ENCODE data around the gene MAPK8IP2.

DNA sequence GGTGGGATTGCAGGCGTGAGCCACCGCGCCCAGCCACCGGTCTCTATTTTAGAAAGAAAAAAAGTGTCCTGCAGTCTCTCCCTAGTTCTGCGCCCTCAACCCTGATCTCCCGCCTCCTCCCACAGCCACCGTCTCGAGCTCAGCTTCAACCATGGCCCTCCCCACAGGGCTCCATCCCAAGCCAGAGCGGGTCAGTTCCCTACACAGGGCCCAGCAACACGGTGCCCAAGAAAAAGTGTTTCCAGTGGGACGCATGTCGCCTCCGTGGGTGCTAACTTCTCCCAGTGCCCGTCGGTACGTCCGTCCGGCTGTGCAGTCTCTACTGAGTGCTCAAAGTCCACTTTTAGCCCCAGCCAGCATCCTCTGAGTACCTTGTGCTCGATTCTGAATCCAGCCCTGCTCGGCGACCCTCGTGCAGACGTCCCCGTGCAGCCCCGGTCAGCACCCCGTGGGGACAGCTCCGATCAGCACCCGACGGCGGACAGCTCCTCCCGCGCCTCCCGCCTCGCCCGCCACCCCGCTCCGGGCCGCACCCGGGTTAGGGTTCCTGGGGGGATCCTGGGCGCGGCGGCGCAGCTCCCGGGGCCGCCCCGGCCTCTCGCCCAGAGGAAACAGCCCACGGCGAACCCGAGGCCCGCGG is 657 bp upstream of the MAPK8IP2 start:
- TF ChIP-seq, protein P1, sequence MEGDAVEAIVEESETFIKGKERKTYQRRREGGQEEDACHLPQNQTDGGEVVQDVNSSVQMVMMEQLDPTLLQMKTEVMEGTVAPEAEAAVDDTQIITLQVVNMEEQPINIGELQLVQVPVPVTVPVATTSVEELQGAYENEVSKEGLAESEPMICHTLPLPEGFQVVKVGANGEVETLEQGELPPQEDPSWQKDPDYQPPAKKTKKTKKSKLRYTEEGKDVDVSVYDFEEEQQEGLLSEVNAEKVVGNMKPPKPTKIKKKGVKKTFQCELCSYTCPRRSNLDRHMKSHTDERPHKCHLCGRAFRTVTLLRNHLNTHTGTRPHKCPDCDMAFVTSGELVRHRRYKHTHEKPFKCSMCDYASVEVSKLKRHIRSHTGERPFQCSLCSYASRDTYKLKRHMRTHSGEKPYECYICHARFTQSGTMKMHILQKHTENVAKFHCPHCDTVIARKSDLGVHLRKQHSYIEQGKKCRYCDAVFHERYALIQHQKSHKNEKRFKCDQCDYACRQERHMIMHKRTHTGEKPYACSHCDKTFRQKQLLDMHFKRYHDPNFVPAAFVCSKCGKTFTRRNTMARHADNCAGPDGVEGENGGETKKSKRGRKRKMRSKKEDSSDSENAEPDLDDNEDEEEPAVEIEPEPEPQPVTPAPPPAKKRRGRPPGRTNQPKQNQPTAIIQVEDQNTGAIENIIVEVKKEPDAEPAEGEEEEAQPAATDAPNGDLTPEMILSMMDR (IDR thresholded peaks at IDR 0.05), result no peak
- TF ChIP-seq POLR2A (IDR thresholded peaks at IDR 0.05), result no peak

All from right lobe of liver (tissue), 4 donors.